ENCODE data around the gene ACTN1.
A peak's percentile ranks its signal among the peaks of the same experiment; 100 is the strongest.

Gene ACTN1

DNA sequence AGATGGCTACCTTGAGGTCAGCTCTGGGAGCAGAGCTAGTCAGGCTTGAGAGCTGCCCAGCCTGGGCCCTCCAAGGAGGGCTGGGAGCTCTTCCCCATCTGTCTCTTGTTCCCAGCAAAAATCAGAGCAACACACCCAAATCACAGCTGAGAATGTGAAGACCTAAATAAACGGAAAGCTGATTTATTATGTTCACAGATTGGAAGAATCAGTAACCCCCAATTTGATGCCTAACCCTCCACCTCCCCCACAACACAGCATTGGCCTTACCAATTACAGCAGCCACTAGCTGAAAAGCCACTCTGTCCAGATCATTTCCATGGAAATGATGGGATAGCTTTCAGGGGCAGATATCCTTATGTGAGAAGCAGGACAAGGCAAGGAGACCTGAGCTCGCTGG is 7.1 kb upstream of the ACTN1 start:
- no peak for DNase-seq

DNA sequence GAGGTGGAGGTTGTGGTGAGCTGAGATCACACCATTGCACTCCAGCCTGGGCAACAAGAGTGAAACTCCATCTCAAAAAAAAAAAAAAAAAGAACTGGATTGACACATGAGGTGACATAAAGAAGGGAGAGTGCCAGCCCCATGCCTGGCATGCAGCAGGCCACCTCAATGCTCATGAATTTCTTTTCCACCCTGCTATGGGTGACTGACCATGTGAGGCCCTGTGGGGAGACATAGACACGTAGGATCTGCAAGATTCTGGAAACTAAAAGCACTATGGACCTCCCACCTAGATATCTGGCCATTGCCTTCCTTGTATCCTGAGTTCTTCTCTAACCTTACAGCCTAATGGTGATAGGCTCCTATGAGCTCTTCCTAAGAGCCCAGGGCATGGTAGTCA is 5.6 kb upstream of the ACTN1 start:
- no peak for DNase-seq

DNA sequence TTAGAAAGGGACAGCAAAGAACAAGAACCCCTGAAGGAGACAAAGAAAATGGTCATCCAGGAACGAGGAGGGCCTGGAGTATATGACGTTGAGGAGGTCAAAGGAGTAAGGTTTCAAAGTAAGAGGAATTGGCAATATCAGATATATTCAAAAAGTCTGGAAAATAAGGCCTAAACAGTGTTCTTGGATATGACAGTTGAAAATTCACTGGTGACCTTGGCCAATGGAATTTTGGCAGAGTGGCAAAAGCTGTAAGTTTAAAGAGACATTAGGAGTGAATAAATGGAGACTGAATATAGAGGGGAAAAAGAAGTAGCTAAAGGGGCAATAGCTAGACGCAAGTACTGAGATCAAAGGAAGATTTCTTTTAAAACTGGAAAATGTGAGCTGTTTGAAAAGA is 4.1 kb upstream of the ACTN1 start:
- DNase-seq, result no peak

DNA sequence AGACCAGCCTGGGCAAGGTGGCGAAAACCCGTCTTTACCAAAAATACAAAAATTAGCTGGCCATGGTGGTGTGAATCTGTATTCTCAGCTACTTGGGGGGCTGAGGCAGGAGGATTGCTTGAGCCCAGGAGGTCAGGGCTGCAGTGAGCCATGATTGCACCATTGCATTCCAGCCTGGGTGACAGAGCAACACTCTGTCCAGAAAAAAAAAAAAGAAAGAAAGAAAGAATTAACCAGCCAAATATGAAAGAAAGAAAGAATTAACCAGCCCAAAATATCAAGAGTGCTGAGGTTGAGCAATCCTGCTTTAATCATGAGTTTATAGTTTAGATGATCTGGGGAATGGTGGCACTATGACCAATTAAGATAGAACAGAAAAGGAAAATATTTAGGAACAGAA is 3.5 kb upstream of the ACTN1 start:
- no peak for DNase-seq

DNA sequence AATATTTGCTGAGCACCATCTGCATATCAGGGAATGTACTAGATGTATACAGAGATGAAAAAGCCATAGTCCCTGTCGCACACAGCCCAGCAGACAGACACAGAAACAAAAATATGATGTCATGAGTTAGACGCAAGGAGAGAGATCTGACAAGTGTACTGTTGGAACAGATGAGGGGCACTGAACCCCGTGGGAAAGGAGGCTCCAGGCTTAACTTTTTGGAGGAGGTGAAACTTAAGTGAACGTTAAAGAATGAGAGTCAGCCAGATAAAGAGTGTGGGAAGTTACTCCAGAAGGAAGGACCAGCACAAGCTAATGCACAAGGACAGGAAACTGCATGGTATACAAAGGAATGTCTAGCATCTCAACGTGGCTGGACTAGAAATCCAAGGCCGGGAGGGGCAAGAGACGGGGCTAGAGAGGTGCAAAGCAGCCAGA is 2.5 kb upstream of the ACTN1 start:
- DNase-seq, result no peak

DNA sequence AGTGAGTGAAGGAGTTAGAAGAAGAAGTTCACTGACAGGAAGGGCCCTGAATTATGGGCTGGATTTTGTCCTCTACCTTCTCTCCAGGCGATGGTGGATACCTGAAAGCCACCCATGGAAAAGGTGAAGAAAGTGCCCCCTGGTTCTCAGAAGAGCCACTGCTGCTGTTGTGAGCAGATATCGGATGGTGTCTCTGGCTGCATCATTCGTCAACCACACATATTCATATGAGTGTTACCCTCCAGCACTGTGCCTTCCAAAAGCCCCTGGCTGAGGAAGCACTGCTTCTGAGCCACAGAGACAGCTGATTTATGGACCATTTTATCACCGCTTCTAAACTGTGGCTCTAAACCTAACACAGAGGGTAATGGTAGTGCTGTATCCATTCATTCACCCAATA is 2.0 kb upstream of the ACTN1 start:
- DNase-seq, result no peak

DNA sequence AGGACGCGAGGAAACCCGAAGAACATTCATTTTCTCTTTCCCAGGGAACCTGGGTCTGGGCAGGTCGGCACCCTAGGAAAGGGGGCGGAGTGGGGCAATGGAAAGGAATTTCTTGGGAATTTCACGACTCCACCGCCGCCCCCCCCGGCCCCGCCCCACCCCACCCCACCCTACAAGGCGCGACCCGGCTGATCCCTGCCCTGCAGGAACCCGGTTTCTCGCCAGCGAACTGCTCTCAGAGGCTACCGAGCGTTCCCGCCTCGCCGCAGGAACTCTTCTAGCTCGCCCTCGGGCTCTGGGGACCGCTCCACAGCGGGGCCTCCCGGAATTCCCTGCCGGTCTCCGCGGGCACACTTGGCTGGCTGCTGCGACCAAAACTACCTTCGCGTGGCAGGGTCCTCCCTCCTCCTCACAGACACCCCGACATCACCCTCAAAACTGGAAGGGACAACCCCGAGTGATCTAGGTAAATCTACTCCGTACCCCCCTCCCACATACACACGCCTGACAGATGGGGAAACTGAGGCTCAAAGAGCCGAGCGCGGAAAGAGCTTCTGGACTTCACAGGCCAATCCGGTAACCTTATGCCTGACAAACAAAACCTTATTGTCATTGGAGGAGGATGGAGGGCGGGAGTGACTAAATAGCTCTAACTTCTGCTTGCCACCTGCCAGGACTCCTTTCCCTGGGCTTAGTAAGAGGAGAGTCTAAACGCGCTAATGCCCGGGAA is 785 bp upstream of the ACTN1 start:
- DNase-seq, result peak in 2 of 3 donors; percentile 31 to 38

DNA sequence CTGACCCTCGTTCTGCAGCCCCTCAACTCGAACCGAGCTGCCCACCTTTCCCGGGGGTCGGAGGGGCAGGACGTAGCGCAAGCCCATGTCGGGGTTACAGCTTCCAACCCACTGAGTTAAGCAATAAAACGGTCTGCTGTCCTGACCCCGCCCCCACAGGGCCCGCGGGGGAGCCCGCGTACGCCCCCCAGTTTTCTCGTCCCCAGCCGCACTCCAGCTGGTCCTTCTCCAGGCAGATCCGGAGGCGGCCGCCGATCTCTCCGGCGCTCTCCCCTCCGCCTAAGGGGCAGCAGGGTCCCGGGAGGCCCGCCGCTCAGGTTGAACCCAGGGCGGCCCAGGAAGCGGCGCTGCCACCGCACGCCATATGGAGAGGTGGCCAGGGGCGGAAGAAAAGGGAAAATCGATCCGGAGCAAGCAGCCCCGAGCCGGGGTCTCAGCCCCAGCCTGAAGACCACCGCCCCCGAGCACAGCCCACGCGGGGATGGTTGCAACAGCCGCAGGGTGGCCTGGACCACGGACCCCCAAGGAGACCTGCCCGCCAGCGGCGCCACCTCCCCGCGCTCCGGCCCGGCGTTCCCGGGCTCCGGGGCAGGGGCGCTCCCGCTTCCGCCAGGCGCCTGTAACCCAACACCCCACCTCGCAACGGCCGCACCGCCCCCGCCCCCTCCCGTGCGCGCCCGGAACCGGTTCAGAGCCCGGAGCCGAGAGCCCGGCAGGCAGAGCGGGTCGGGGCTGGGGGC is 760 bp downstream of the ACTN1 start:
- DNase-seq, result peak; percentile 36 to 72 (median 54)

DNA sequence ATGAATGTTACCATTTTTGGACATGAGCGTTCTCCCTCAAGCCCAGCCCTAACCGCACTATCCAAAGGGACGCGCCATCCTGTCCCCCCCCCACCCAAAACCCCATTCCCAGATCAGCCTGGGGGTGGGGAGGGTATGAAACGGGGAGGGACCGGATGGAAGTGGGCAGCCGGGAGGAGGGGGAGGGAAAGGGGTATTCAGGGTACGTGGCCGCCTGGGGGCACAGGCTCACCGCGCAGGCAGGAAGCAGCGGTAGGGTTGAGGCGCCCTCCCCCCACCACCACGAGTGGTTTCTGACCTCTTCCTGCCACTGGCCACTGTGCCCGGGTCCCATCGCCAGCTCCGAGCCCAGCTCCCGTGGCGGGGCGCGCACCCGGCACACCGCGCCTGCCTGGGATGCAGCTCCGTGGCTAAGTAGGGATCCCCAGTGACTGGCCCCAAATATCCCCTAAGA is 1.4 kb downstream of the ACTN1 start:
- peak; percentile 29 to 65 (median 31) for DNase-seq

DNA sequence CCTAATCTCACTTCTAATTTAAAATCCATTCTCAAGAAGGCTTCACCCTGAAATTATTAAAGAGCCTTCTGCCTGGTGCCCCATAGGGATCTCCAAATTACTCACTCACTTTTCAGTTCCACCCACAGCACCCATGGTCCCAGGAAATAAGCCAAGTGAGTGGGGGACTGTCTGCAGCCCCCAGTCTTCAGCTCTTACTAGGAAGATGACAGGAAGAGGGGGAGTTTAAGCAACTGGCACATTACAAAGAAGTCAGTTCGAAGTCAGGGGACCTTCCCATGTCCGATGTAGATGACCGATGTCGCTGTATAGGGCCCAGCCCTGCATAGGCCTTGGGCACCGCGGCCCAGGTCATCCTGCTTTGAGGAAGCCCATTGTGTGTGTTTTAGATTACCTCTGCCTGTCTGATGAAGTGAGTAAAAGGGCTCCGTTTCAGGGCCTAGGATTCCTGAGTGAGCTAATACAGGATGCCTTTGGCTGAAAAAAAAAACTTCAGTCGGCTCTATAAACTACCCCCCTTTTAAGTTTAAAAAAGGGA is 1.9 kb downstream of the ACTN1 start:
- DNase-seq, result peak; percentile 63 to 68 (median 63)

DNA sequence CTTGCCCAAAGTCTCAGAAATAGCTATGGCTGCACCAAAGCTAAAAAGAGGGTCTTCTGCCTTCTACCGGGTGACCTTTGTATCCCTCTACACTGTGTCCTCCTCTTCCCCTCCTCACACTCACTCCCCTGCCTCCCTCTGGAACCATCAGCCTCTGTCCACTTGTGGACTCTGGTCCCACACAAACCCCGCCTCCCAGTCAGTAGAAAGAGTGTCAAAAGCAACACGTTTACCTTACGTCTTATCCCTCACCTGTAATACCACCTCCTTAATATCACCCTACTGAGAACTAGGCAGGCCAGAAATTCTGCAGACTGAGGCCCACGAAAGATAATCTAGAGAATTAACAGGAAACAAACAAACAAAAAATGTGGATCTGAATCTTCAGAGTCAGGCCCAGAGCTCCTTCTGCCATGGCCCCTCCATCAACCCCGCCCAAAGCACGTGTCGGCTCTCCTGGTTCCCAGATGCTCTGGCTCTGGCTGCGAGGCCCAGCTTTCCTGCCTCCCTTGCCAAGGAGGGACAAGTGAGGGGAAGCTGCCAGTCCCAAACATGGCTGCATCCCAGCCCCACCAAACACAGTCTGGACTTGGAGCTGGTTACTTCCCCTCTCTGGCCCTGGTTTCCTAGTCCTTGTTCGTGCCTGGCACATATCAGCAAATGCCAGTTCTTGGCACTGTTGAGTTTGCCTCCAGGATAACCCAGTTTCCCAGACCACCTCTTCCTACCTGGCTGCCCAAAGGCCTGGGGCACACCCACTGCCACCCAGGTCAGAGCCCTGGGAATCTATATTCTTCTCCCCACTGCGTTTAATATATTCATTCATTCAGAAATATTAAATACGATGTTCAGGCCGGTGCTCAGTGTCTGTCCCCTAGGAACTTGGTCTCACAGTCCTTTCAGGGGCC is 2.7 kb downstream of the ACTN1 start:
- DNase-seq, result no peak

DNA sequence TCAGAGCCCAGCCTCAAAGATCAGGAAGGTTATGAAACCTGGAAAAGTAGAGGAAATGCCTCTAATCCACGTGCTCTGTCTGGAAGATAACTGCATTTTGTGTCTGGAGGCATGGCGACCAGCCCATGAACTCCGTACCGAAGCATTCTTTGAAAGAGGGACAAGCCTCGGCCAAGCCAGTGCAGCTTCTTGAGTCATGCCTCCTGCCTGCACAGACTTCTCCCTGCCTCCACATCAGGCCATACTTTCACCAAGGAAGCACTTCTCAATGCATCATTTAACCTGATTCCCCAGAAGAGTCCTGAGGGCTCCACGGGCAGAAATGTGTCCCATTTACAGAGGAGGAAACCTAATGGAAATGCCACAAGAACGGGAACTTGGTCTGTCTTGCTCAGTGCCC is 3.4 kb downstream of the ACTN1 start:
- DNase-seq, result no peak

DNA sequence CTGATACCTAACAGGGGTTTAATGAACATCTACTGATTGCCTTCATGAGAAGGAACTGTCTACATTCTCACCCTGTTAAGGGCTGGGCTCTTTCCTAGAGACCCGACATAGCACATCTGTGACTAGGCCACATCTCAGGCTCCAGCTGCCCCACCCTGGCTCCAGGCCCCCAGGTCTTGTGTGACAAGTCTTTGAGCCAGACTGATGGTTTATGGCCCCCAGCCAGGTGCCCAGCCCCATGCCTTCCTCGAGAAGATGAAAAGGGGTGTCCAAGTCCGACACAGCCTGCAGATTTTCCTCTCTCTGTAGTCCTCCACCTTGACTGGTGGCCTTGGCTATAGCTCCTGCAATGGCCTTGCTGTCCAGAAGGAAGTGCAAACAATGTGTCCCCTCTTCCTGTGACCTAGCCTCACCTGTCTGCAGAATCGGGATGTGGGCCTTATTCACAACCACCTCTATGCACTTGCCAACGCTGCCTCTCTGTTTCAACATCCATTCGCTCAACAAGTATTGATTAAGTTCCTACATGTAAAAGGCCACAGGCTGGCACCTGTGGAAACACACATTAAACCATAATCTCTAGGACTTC is 4.2 kb downstream of the ACTN1 start:
- DNase-seq, result no peak

DNA sequence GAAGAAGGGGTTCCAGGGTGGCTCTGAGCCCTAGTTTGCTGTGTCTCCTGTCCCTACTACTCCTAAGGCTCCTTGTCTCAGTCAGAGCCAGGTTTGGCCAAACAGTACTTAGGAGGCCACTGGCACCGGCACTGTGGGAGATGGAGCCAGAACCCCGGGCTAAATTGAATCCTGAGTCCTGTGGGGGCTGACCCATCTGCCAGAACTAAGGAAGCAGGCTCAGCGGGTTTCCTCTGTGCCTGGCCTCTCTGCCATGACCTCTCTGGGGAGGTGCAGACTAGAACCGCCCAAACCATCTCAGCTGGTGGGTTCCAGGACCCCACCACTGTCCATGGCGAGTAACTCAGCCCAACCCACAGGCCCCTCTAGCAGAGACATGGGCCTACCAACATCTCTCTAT is 5.5 kb downstream of the ACTN1 start:
- DNase-seq, result no peak

DNA sequence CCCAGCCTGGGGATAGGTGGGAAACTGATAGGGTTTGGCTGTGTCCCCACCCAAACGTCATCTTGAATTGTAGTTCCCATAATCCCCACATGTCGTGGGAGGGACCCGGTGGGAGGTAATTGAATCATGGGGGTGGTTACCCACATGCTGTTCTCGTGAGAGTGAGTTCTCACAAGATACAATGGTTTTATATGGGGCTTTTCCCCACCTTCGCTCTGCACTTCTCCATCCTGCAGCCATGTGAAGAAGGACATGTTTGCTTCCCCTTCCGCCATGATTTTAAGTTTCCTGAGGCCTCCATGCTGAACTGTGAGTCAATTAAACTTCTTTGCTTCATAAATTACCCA is 5.9 kb downstream of the ACTN1 start:
- DNase-seq, result peak in 1 of 3 donors; percentile 38

DNA sequence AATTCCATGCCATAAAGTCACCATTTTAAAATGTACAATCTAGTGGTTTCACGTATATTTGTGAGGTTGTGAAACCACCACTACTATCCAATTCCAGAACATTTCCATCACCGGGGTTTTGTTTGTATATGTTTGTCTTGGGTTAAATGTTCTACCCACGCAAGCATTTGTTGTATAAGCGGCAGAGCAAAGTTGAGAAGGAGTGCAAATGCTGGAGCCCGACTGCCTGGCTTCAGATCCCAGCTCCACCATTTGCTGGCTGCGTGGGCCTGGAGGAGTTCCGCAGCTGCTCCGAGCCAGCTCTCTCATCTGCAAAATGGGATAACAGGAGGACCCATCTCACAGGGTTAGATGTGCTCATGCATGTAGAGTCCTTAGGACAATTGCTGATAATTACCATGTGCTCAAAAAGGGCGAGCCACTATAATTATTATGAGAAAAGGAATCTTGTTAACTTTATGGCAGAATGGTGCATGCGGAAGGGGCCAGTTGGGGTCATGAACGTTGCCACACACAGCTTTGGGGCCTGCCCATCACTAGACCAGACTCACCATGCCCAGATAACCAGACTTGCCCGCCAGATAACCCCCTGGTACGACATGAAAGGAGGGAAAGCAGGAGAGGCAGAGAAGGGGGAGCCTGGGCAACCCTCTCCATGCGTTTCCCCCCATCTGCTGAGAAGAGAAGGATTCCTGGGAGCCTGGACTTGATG is 6.4 kb downstream of the ACTN1 start:
- DNase-seq, result no peak

DNA sequence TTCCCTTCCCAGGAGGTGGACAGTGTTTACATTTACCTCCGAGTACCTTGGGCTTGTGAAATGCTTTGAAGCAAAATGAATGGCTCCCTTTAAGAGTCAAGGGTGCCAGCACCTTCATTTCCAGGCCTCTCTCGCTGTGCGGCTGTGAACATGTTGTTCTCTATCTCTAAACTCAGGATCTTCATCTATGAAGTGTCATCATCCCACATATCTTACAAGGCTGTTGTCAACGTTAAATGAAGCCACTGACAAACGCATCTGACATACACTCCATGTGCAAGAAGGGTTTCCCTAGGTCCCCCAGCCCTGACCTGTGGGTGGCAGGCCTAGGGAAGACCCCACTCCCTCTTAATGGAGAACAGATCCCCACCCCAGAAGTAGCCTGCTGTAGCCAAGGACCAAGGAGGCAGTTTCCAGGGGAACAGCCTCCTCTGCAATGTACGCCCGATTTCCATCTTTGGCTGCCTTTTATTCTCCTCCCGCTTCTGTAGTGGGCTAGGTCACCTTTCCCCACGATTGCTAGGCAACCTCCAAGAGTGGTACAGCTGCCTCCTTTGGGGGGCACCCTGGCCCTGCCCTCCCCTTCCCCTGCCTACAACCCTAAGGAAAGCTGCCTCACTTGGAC is 7.6 kb downstream of the ACTN1 start:
- no peak for DNase-seq

DNA sequence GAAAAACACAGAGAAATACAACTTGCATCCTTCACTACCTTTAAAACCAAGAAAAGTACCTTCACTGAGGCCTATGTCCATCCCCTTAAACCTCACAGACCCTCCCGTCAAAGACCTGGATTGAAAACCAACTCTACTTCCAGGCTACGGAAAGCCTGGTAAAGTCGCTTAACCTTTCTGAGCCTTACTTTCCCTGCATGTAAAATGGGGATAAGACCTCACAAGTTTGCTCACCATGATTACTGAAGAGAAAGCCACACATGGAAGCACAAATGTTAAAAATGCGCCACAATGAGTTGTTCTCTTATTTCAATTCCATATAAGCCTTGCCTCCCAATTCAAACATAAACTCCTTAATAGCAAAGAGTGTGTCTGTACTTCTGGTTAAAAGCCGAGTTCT is 8.4 kb downstream of the ACTN1 start:
- DNase-seq, result no peak

DNA sequence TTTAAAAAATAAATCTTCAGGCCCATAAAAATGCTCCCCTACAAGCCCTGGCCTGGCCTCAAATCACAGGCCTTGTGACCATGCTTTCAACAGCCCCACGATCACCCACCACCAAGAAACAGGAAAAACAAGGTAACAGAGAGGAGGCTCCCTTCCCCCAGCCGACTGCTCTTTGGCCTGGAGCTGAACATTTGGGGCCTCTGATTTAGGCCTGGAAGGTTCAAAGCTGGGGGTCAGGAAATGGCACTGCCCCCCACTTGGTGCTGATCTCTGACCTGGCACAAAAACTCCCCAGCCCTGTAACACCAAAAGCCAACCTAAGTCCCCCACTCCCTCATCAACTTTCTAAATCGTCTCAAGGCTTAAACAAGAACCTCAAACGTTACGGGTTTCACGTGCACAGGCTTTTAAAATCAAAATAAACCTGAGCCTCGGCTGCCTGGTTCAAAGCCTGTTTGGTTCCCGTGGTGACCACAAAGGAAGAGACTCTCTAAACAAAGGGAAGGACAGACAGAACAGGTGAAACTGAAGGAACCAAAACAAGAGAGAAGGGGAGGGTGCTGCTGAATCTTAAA is 9.0 kb downstream of the ACTN1 start:
- DNase-seq, result no peak

DNA sequence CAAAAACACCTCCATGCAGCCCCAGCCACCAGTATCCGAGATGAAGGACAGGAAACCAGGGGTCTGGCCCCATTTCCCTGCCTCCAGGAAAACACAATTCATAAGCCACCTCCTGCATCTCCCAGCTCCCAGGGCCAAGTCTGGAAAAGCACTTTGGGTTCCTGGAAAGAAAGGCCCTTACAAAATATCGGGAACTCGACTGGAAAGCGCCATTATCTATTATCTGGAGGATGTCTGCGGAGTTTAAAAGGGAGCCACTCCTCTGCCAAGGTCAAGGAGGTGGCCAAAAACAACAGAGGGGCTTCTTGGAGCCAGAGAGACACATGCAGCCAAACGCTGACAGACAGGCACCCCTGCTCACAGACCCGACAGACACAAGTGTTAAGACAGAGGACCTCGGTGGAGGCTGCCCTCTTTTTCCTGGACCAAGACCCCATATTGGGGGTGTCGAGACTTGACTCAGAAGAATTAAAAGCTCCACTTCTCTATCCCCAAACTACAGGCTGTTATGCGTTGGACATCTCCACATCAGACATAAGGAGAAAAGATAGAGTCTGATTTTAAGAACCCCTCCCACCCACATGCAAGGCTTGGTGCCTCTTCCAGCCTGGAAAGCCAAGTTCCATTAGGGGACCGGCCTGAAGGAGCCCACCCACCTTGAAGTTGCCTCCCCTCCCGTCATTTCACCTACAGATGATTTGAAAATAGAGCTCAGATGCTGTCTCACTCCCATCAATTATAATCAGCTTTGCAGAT is 9.6 kb downstream of the ACTN1 start:
- no peak for DNase-seq

DNA sequence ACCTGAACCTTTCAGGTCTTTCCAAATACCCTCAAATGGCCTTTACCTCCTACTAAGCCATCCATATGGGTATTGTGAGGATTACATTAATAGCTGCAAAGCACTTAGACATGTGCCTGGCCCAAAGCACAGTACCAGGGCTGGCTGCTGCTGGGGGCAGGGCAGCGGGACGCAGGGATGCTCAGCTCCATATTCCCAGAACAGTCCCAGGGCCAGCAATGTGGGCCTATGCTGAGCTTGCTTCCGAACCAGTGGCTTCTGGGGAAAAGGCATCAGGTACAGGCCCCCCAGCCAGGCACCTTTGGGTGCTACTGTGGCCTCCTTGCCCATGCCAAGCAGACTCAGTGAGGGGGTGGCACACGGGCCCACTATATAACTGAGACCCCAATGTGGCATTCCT is 10.4 kb downstream of the ACTN1 start:
- DNase-seq, result no peak
